GM19467 (cell line): ENCODE measurements around the gene ATL2.

Experiments used
- ATAC-seq: cut with Tn5 transposase; IDR thresholded peaks from one replicate; pipeline ENCODE4 v1.9.1; 2021; ENCODE audit warnings: mild to moderate bottlenecking, moderate library complexity; ENCODE audit not compliant: unreplicated experiment

ATL2 gene

GRCh38 chr2:38255211-38255610 lies 121.9 kb downstream of the ATL2 start:
- no peak for ATAC-seq

- no peak for ATAC-seq
These were observed 122.3 kb downstream of the ATL2 start for GRCh38 chr2:38254796-38255195.

- ATAC-seq: no peak
These were observed 125.1 kb downstream of the ATL2 start for GRCh38 chr2:38251940-38252339.

GRCh38 chr2:38248707-38249106 lies 128.4 kb downstream of the ATL2 start:
- ATAC-seq: no peak

- ATAC-seq: no peak
These were observed 128.8 kb downstream of the ATL2 start for GRCh38 chr2:38248255-38248654.

GRCh38 chr2:38246105-38246504 lies 131.0 kb downstream of the ATL2 start:
- no peak for ATAC-seq

- ATAC-seq: no peak
These were observed 131.9 kb downstream of the ATL2 start for GRCh38 chr2:38245114-38245641.

- ATAC-seq: no peak
These were observed 132.8 kb downstream of the ATL2 start for GRCh38 chr2:38244301-38244700.
